Retinal pigment epithelial cell (primary cell): Measurements from ENCODE around the gene XPNPEP1.

Experiments
- DNase-seq: peaks from one replicate; pipeline ENCODE4 v3.0.0-alpha.2; 2010; ENCODE audit warnings: low read depth
- H3K4me3 ChIP-seq: 2 replicates; pipeline ENCODE4 v1.5.1; 2011; ENCODE audit warnings: mild to moderate bottlenecking, low read length, control low read depth, moderate library complexity
- CTCF ChIP-seq: conservative IDR thresholded peaks from 2 replicates; pipeline ENCODE4 v1.5.1; 2011; ENCODE audit warnings: low read depth, low read length, control low read depth, inconsistent platforms

Gene XPNPEP1

GRCh38 chr10:109899356-109900331 lies 23.7 kb downstream of the XPNPEP1 start:
- no peak for TF ChIP-seq CTCF
- H3K4me3 ChIP-seq, result no peak overlapping the region
- DNase-seq, result no peak

GRCh38 chr10:109898666-109899355 lies 24.5 kb downstream of the XPNPEP1 start:
- H3K4me3 ChIP-seq, result no peak overlapping the region
- no peak for TF ChIP-seq CTCF
- no peak for DNase-seq

- no peak for TF ChIP-seq CTCF
- no peak for DNase-seq
- no peak overlapping the region for H3K4me3 ChIP-seq
These were observed 25.3 kb downstream of the XPNPEP1 start for GRCh38 chr10:109898007-109898406.

GRCh38 chr10:109895848-109896247 lies 27.5 kb downstream of the XPNPEP1 start:
- DNase-seq, result no peak
- no peak for TF ChIP-seq CTCF
- H3K4me3 ChIP-seq, result no peak overlapping the region

GRCh38 chr10:109895095-109895818 lies 28.1 kb downstream of the XPNPEP1 start:
- H3K4me3 ChIP-seq, result no peak overlapping the region
- no peak for DNase-seq
- no peak for TF ChIP-seq CTCF

GRCh38 chr10:109894516-109894915 lies 28.8 kb downstream of the XPNPEP1 start:
- TF ChIP-seq CTCF, result no peak
- DNase-seq, result no peak
- no peak overlapping the region for H3K4me3 ChIP-seq
